Measurements from ENCODE around the gene AGAP5. TPM values are rescaled to one million over a fixed set of nuclear protein-coding genes. Genes with fewer than 3 reads are reported as not detected.

The AGAP5 gene
- total and polyA plus RNA-seq, 2 of the 8 experiments (the other 6 are each of a cell fraction or from before 2014, with no cell fraction given) = 5.4 to 6.0 TPM

DNA sequence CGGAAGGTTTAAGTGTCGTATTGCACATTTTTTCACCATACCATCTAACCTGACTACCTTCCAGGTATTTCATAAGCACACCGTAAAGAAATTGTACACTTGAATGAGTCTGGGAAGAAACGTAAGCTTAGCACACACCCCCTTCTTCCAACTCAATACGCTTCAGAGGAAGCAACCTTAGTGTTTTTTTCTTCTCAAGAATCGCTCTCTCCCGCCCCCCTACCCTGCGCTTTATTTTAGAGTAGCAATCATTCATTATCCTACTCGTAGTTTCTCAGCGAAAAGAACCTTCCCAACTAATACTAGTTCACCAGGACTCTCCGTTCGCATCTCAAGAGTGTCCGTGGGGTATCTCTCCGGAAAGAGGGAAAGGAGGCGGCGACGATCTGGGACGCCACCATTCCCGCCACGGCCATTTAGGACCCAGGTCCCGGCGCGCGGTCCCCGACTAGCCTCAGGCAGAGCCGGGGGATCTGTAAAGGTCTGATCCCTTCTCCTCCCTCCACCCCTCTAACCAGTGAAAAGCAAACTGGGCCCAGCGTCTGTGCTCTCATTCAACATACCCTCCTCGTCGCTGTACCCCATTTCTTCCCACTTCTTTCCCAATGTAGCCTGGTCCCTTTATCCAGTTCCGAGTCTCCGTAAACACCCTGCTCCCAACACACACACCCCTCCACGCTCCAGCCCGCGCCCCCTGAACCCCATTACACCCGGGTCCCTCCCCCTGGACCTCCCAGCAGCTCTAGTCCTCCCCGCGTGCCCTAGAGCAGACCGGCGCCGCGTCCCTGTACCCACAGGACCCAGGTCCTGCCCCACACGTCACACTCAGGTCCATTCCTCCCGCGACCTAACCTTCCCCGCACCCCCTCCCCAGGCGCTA, 72.7 kb downstream of the AGAP5 start (continued):
- no peak for TF ChIP-seq GTF2F1 (IDR thresholded peaks at IDR 0.05; ENCODE audit: borderline replicate concordance, low read depth, low read length)
- TF ChIP-seq YY1 (IDR thresholded peaks at IDR 0.05; ENCODE audit: low read depth, low read length) = peak; percentile 63; the same call in 1 of the 2 replicates
- peak; percentile 44 for TF ChIP-seq KDM4A (IDR thresholded peaks at IDR 0.05; ENCODE audit: low read depth, low read length, severe bottlenecking)
- TF ChIP-seq BACH1 (IDR thresholded peaks at IDR 0.05; ENCODE audit: low read length) = no peak
- TF ChIP-seq RXRA (IDR thresholded peaks at IDR 0.05; ENCODE audit: insufficient read depth, low read depth, low read length) = no peak
- no peak for TF ChIP-seq NANOG (IDR thresholded peaks at IDR 0.05; ENCODE audit: insufficient read depth, low read depth, low read length, poor library complexity, severe bottlenecking)
- TF ChIP-seq MAFK (IDR thresholded peaks at IDR 0.05; ENCODE audit: low read depth, low read length) = no peak
- peak; percentile 16 to 57 for TF ChIP-seq POLR2A (IDR thresholded peaks at IDR 0.05; ENCODE audit: control extremely low read depth in 1 of 2, low read depth in 2 of 2, low read length in 2 of 2)
- no peak for TF ChIP-seq CBX5 (IDR thresholded peaks at IDR 0.05; ENCODE audit: low read depth, low read length)
- TF ChIP-seq SUZ12 (IDR thresholded peaks at IDR 0.05; ENCODE audit: low read length) = no peak

Small RNA genes within 50 kb of the gene (small RNA-seq; reads per million reads assigned to genes)
- not detected for gene AC022400.4 (ENCODE audit: insufficient read depth)
- gene RNA5SP320 (ENCODE audit: insufficient read depth) = not detected

Other genes starting within 250 kb of the AGAP5 start
- 32.3 and 36.3 TPM in 2 replicates for gene PPP3CB, start 202.1 kb downstream of the AGAP5 start, total RNA-seq (2021; fragmentation: NEBNext Ultra II Directional; extraction: Animal tissue kit (Norgen Biotek cat#: 25700))
- 8.2 and 10.5 TPM in 2 replicates for gene PPP3CB, start 202.1 kb downstream of the AGAP5 start, polyA plus RNA-seq (2011; rRNA removed)
- gene USP54, start 106.8 kb downstream of the AGAP5 start, total RNA-seq (2021; fragmentation: NEBNext Ultra II Directional; extraction: Animal tissue kit (Norgen Biotek cat#: 25700)) = 56.6 and 65.6 TPM in 2 replicates
- 31.0 and 46.2 TPM in 2 replicates for gene USP54, start 106.8 kb downstream of the AGAP5 start, polyA plus RNA-seq (2011; rRNA removed)
- 2.6 and 2.7 TPM in 2 replicates for gene MYOZ1, start 56.6 kb downstream of the AGAP5 start, total RNA-seq (2021; fragmentation: NEBNext Ultra II Directional; extraction: Animal tissue kit (Norgen Biotek cat#: 25700))
- 3.0 and 3.3 TPM in 2 replicates for gene MYOZ1, start 56.6 kb downstream of the AGAP5 start, polyA plus RNA-seq (2011; rRNA removed)
- 0.11 and 0.19 TPM in 2 replicates for gene SYNPO2L, start 42.1 kb downstream of the AGAP5 start, total RNA-seq (2021; fragmentation: NEBNext Ultra II Directional; extraction: Animal tissue kit (Norgen Biotek cat#: 25700))
- 0.05 and 0.06 TPM in 2 replicates for gene SYNPO2L, start 42.1 kb downstream of the AGAP5 start, polyA plus RNA-seq (2011; rRNA removed)
- gene SEC24C, start 46.3 kb upstream of the AGAP5 start, total RNA-seq (2021; fragmentation: NEBNext Ultra II Directional; extraction: Animal tissue kit (Norgen Biotek cat#: 25700)) = 63.2 and 66.8 TPM in 2 replicates
- gene SEC24C, start 46.3 kb upstream of the AGAP5 start, polyA plus RNA-seq (2011; rRNA removed) = 67.4 and 70.4 TPM in 2 replicates
- 44.9 and 46.4 TPM in 2 replicates for gene CHCHD1, start 83.9 kb upstream of the AGAP5 start, total RNA-seq (2021; fragmentation: NEBNext Ultra II Directional; extraction: Animal tissue kit (Norgen Biotek cat#: 25700))
- gene CHCHD1, start 83.9 kb upstream of the AGAP5 start, polyA plus RNA-seq (2011; rRNA removed) = 52.6 and 58.1 TPM in 2 replicates
- 44.7 and 49.8 TPM in 2 replicates for gene ZSWIM8, start 87.5 kb upstream of the AGAP5 start, total RNA-seq (2021; fragmentation: NEBNext Ultra II Directional; extraction: Animal tissue kit (Norgen Biotek cat#: 25700))
- gene ZSWIM8, start 87.5 kb upstream of the AGAP5 start, polyA plus RNA-seq (2011; rRNA removed) = 99.7 and 113 TPM in 2 replicates
- 21.4 and 25.5 TPM in 2 replicates for gene NDST2, start 113.5 kb upstream of the AGAP5 start, total RNA-seq (2021; fragmentation: NEBNext Ultra II Directional; extraction: Animal tissue kit (Norgen Biotek cat#: 25700))
- gene NDST2, start 113.5 kb upstream of the AGAP5 start, polyA plus RNA-seq (2011; rRNA removed) = 13.9 and 18.0 TPM in 2 replicates
- 29.9 and 31.7 TPM in 2 replicates for gene CAMK2G, start 176.4 kb upstream of the AGAP5 start, total RNA-seq (2021; fragmentation: NEBNext Ultra II Directional; extraction: Animal tissue kit (Norgen Biotek cat#: 25700))
- 28.9 and 31.9 TPM in 2 replicates for gene CAMK2G, start 176.4 kb upstream of the AGAP5 start, polyA plus RNA-seq (2011; rRNA removed)
- 23.8 and 26.1 TPM in 2 replicates for gene PLAU, start 213.0 kb upstream of the AGAP5 start, total RNA-seq (2021; fragmentation: NEBNext Ultra II Directional; extraction: Animal tissue kit (Norgen Biotek cat#: 25700))
- 15.8 and 16.2 TPM in 2 replicates for gene PLAU, start 213.0 kb upstream of the AGAP5 start, polyA plus RNA-seq (2011; rRNA removed)